ENCODE measurements around the gene SLU7.

Gene SLU7

GRCh38 chr5:160457252-160457651 lies 38.4 kb upstream of the SLU7 start:
- DNase-seq, result no peak
- peaks cover 4% of the 10 kb centered on the region for H3K9me3 Mint-ChIP-seq
- no peak overlapping the region for H3K27ac Mint-ChIP-seq
- peaks cover 4% of the 10 kb centered on the region for H3K36me3 Mint-ChIP-seq (ENCODE audit: low read depth)
- peaks cover 45% of the 10 kb centered on the region for H3K4me1 Mint-ChIP-seq
- no peak for ATAC-seq
- H3K27me3 Mint-ChIP-seq, result peaks cover 6% of the 10 kb centered on the region
- no peak overlapping the region for H3K4me3 Mint-ChIP-seq

- Mint-ChIP-seq H3K27ac (no peak overlapping the region), H3K9me3 (peaks cover 4% of the 10 kb centered on the region), H3K4me1 (peaks cover 40% of the 10 kb centered on the region), H3K36me3 (ENCODE audit: low read depth) (peaks cover 4% of the 10 kb centered on the region), H3K27me3 (peaks cover 6% of the 10 kb centered on the region), H3K4me3 (no peak overlapping the region)
- ATAC-seq (no peak), DNase-seq (no peak)
Measured at GRCh38 chr5:160456480-160457177, 37.7 kb upstream of the SLU7 start.

GRCh38 chr5:160455600-160455999 lies 36.7 kb upstream of the SLU7 start:
- Mint-ChIP-seq H3K27ac (peak overlapping the region; percentile 21), H3K4me1 (peaks cover 38% of the 10 kb centered on the region), H3K36me3 (ENCODE audit: low read depth) (peaks cover 4% of the 10 kb centered on the region), H3K9me3 (peaks cover 4% of the 10 kb centered on the region), H3K4me3 (no peak overlapping the region), H3K27me3 (peaks cover 6% of the 10 kb centered on the region)
- no peak for ATAC-seq
- no peak for DNase-seq

- Mint-ChIP-seq H3K4me1 (peaks cover 28% of the 10 kb centered on the region), H3K27me3 (peaks cover 6% of the 10 kb centered on the region), H3K4me3 (no peak overlapping the region), H3K9me3 (no peaks in the 10 kb centered on the region), H3K36me3 (ENCODE audit: low read depth) (peaks cover 3% of the 10 kb centered on the region), H3K27ac (no peak overlapping the region)
- no peak for ATAC-seq
- no peak for DNase-seq
Measured at GRCh38 chr5:160453751-160454150, 34.9 kb upstream of the SLU7 start.

GRCh38 chr5:160452795-160453194 lies 33.9 kb upstream of the SLU7 start:
- Mint-ChIP-seq H3K4me3 (no peak overlapping the region), H3K36me3 (ENCODE audit: low read depth) (peaks cover 3% of the 10 kb centered on the region), H3K4me1 (peaks cover 23% of the 10 kb centered on the region), H3K27ac (no peak overlapping the region), H3K27me3 (peaks cover 6% of the 10 kb centered on the region), H3K9me3 (peaks cover 4% of the 10 kb centered on the region)
- no peak for DNase-seq
- no peak for ATAC-seq

GRCh38 chr5:160452036-160452435 lies 33.2 kb upstream of the SLU7 start:
- no peak for ATAC-seq
- H3K9me3 Mint-ChIP-seq, result peaks cover 4% of the 10 kb centered on the region
- no peak overlapping the region for H3K27ac Mint-ChIP-seq
- DNase-seq, result no peak
- peaks cover 6% of the 10 kb centered on the region for H3K27me3 Mint-ChIP-seq
- H3K4me1 Mint-ChIP-seq, result peaks cover 23% of the 10 kb centered on the region
- H3K36me3 Mint-ChIP-seq (ENCODE audit: low read depth), result peaks cover 3% of the 10 kb centered on the region
- no peak overlapping the region for H3K4me3 Mint-ChIP-seq

GRCh38 chr5:160451281-160451680 lies 32.4 kb upstream of the SLU7 start:
- no peak overlapping the region for H3K4me3 Mint-ChIP-seq
- H3K9me3 Mint-ChIP-seq, result peaks cover 4% of the 10 kb centered on the region
- peaks cover 3% of the 10 kb centered on the region for H3K36me3 Mint-ChIP-seq (ENCODE audit: low read depth)
- peaks cover 17% of the 10 kb centered on the region for H3K4me1 Mint-ChIP-seq
- DNase-seq, result no peak
- no peak overlapping the region for H3K27ac Mint-ChIP-seq
- H3K27me3 Mint-ChIP-seq, result peaks cover 6% of the 10 kb centered on the region
- ATAC-seq, result no peak

GRCh38 chr5:160450164-160450932 lies 31.5 kb upstream of the SLU7 start:
- ATAC-seq (no peak), DNase-seq (no peak)
- Mint-ChIP-seq H3K27me3 (peaks cover 6% of the 10 kb centered on the region), H3K4me3 (no peak overlapping the region), H3K4me1 (peaks cover 12% of the 10 kb centered on the region), H3K9me3 (peaks cover 4% of the 10 kb centered on the region), H3K36me3 (ENCODE audit: low read depth) (peaks cover 3% of the 10 kb centered on the region), H3K27ac (no peak overlapping the region)

GRCh38 chr5:160449458-160449857 lies 30.6 kb upstream of the SLU7 start:
- no peak for ATAC-seq
- H3K4me1 Mint-ChIP-seq, result peaks cover 18% of the 10 kb centered on the region
- peaks cover 4% of the 10 kb centered on the region for H3K9me3 Mint-ChIP-seq
- H3K36me3 Mint-ChIP-seq (ENCODE audit: low read depth), result peaks cover 6% of the 10 kb centered on the region
- no peak for DNase-seq
- peaks cover 5% of the 10 kb centered on the region for H3K27me3 Mint-ChIP-seq
- H3K27ac Mint-ChIP-seq, result no peak overlapping the region
- no peak overlapping the region for H3K4me3 Mint-ChIP-seq

- peaks cover 19% of the 10 kb centered on the region for H3K4me1 Mint-ChIP-seq
- peaks cover 5% of the 10 kb centered on the region for H3K27me3 Mint-ChIP-seq
- no peak overlapping the region for H3K4me3 Mint-ChIP-seq
- H3K36me3 Mint-ChIP-seq (ENCODE audit: low read depth), result peaks cover 6% of the 10 kb centered on the region
- no peak overlapping the region for H3K27ac Mint-ChIP-seq
- H3K9me3 Mint-ChIP-seq, result peaks cover 4% of the 10 kb centered on the region
- ATAC-seq (no peak), DNase-seq (no peak)
Measured at GRCh38 chr5:160448886-160449285, 30.0 kb upstream of the SLU7 start.

GRCh38 chr5:160445751-160446150 lies 26.9 kb upstream of the SLU7 start:
- Mint-ChIP-seq H3K9me3 (peaks cover 4% of the 10 kb centered on the region), H3K4me1 (peaks cover 46% of the 10 kb centered on the region), H3K27me3 (peaks cover 2% of the 10 kb centered on the region), H3K36me3 (ENCODE audit: low read depth) (peaks cover 6% of the 10 kb centered on the region), H3K27ac (no peak overlapping the region), H3K4me3 (no peak overlapping the region)
- ATAC-seq (no peak), DNase-seq (no peak)

- Mint-ChIP-seq H3K4me1 (peaks cover 47% of the 10 kb centered on the region), H3K4me3 (no peak overlapping the region), H3K9me3 (peaks cover 4% of the 10 kb centered on the region), H3K27ac (no peak overlapping the region), H3K27me3 (peaks cover 2% of the 10 kb centered on the region), H3K36me3 (ENCODE audit: low read depth) (peaks cover 6% of the 10 kb centered on the region)
- DNase-seq (no peak), ATAC-seq (no peak)
Measured at GRCh38 chr5:160445132-160445531, 26.3 kb upstream of the SLU7 start.

- no peak overlapping the region for H3K27ac Mint-ChIP-seq
- H3K9me3 Mint-ChIP-seq, result peaks cover 4% of the 10 kb centered on the region
- H3K27me3 Mint-ChIP-seq, result peaks cover 2% of the 10 kb centered on the region
- H3K4me3 Mint-ChIP-seq, result no peak overlapping the region
- ATAC-seq, result no peak
- H3K36me3 Mint-ChIP-seq (ENCODE audit: low read depth), result peaks cover 3% of the 10 kb centered on the region
- DNase-seq, result no peak
- H3K4me1 Mint-ChIP-seq, result peaks cover 51% of the 10 kb centered on the region
Measured at GRCh38 chr5:160444407-160444806, 25.5 kb upstream of the SLU7 start.

GRCh38 chr5:160442824-160443431 lies 24.0 kb upstream of the SLU7 start:
- peaks cover 1% of the 10 kb centered on the region for H3K9me3 Mint-ChIP-seq
- ATAC-seq (no peak), DNase-seq (no peak)
- no peak overlapping the region for H3K4me3 Mint-ChIP-seq
- no peak overlapping the region for H3K27ac Mint-ChIP-seq
- peaks cover 62% of the 10 kb centered on the region for H3K4me1 Mint-ChIP-seq
- H3K36me3 Mint-ChIP-seq (ENCODE audit: low read depth), result peaks cover 3% of the 10 kb centered on the region
- peaks cover 2% of the 10 kb centered on the region for H3K27me3 Mint-ChIP-seq

GRCh38 chr5:160441311-160441781 lies 22.5 kb upstream of the SLU7 start:
- Mint-ChIP-seq H3K36me3 (ENCODE audit: low read depth) (peaks cover 3% of the 10 kb centered on the region), H3K27ac (peak overlapping the region; percentile 69), H3K4me3 (no peak overlapping the region), H3K9me3 (no peaks in the 10 kb centered on the region), H3K27me3 (peaks cover 2% of the 10 kb centered on the region), H3K4me1 (peaks cover 73% of the 10 kb centered on the region)
- DNase-seq (no peak), ATAC-seq (no peak)
